RPMI7951 (cell line): ENCODE data around the gene GJE1. TPM values are rescaled to one million over a fixed set of nuclear protein-coding genes. Genes with fewer than 3 reads are reported as not detected.

ENCODE experiments used
- DNase-seq: peaks from one replicate; pipeline ENCODE4 v3.0.0-alpha.2; 2012; ENCODE audit warnings: low read depth
- total RNA-seq: library from RNA; depleted of rRNA; stranded (reverse); fragments of >200 nt; shearing (Covaris generic); gene quantifications from 2 replicates; pipeline ENCODE4 v1.2.3, GENCODE V29; 2014; rRNA removed

The GJE1 gene
- total RNA-seq, 1 experiment from 2014 or later = not detected

- no peak for DNase-seq
These were observed 32.5 kb downstream of the GJE1 start for GRCh38 chr6:142165227-142165626.

DNA sequence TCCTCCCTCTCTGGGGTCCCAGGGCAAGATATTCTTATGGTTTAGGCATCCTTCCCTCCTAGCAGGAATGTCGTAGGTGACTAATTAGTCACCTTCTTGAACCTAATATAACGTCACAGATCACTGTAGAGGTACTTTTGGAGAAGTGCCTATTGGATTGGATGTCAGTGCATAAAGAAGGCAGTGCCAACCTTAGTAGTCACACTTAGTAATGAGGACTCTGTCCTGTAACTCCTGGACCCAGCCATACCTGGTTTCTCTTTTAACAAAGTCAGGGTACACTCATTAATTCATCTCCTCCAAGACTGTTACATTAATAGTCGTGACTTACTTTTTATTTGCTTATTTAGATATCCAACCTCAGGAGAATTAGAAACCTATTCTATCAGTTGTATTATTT lies 34.3 kb downstream of the GJE1 start:
- no peak for DNase-seq

GRCh38 chr6:142167486-142167885 lies 34.8 kb downstream of the GJE1 start:
- DNase-seq = no peak

DNA sequence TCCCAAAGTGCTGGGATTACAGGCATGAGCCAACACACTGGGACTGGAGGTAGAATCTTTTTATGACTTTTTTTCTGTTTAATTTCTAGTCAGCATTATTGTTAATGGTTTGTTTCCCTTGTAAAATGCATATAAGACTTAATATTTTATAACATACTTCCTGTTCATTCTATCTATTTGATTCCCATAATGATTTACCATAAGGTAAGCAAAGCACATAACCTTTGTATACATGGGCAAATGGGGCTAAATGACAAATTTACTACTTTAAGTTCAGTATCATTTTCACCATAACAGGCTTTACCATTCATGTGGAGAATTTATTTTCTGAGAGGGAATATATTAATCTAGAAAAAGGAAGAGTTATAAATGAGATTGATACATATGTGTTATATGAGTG lies 38.6 kb downstream of the GJE1 start:
- no peak for DNase-seq

- DNase-seq = no peak
These were observed 40.0 kb downstream of the GJE1 start for GRCh38 chr6:142172758-142173157.

DNA sequence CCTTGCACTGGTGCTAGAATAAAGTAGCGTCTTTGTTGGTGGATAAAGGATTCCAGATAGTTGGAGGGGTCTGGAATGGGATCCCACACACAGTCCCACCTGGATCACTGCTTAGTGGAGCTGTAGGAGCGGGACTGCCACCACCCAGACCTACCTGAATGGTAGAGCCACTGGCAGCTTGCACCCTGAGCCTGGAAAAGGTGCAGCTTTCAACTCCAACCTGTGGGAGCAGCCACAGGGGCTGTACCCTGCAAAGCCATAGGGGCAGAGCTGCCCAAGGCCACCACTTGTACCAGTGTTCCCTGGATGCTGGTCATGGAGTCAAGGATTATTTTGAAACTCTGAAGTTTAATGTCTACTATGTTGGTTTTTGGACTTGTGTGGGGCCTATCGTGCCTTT lies 41.3 kb downstream of the GJE1 start:
- DNase-seq = no peak

DNA sequence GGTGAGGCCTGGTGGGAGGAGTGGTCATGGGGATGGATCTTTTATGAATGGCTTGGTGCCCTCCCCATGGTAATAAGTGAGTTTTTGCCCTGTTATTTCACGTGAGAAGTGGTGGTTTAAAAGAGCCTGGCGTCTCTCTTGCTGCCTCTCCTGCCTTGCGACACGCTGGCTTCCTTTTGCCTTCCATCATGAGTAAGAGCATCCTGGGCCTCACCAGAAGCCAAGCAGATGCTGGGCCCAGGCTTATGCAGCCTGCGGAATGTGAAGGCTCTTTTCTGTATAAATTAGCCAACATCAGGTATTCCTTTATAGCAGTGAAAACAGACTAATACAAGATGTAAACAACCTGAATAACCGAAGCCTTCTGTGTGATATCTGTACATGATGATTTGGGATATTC lies 42.0 kb downstream of the GJE1 start:
- DNase-seq = no peak

DNA sequence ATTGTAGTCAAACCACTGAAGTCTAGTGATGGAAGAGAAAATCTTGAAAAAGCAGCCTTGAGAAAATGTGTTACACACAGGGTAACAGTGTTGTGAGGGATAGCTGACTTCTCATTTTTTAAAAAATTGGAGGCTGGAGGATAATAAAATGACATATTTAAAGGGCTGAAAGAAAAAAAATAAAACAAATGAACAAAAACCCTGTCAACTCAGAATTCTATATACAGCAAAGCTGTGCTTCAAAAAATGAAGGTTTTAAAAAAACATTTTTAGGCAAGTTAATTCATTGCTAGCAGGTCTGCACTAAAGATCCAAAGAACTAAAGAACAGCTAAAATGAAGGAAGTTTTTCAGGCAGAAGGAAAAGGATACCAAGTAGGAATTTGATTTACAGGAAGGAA lies 45.4 kb downstream of the GJE1 start:
- DNase-seq = no peak

DNA sequence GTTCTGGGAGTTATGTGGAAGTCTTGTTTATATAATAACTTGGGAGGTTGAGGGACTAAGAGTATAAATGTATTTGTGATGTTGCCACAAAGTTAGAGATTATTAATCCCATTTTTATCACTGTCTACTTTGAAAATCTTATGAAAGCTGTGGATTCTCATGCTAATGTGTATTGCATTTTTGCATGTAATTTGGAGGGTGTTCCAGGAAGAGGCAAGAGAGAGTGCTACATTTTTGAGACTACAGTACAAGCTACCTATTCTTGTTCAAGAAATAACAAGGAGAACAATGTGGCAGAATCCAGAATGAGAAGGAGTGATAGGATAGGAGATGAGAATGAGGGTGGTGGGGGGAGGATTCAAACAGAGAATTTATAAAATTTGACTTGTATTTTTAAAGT lies 49.3 kb downstream of the GJE1 start:
- DNase-seq = no peak

- no peak for DNase-seq
These were observed 50.6 kb downstream of the GJE1 start for GRCh38 chr6:142183351-142183750.

DNA sequence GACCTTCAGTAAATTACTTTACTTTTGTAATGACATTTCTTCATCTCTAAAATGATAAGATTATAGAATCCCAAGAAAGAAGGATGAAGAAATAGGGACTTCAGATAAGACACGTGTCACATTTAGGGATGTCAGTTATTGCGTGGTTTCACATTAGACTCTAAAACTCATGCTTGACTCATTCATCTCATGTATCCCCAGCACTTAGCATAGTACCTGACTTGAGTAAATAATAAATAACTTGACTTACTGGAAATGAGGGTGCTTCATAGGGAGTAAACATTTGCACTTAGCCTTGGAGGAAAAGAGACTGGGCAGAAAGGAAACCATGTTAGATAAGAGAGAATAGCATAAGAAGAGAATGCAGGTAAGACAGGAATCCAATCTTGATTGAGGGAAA lies 51.6 kb downstream of the GJE1 start:
- DNase-seq = no peak

Other genes with a start within 250 kb of the GJE1 start
- gene NMBR, start 14.2 kb downstream of the GJE1 start, total RNA-seq = not detected in 2 replicates
- gene VTA1, start 14.3 kb downstream of the GJE1 start, total RNA-seq = 108 and 128 TPM in 2 replicates
- gene ADGRG6, start 169.1 kb downstream of the GJE1 start, total RNA-seq = 1.4 and 3.2 TPM in 2 replicates